ENCODE measurements around the gene ZC3H12C.

ZC3H12C gene

DNA sequence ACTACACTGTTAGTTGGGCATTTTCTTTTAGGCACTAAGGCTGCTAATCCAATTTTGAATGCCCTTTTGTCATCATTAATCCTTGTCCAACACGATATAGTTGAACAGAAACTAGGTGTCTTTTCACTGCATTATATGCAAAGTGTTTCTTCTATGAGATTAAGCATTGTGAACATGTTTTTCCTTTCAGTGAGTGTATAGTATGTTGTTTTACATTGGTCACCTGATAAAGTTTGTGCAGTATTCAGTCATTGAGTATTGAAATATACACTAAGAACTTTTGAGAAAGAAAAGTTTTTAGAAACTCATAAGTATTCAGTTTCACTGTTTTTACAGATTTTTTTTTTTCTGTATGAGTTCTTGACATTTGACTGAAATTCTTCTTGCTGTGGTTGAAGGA, 59.0 kb downstream of the ZC3H12C start:
- no peak for DNase-seq (ENCODE audit: low spot score)

- no peak for DNase-seq (ENCODE audit: low spot score)
Observed at GRCh38 chr11:110153474-110153873, 60.3 kb downstream of the ZC3H12C start.

GRCh38 chr11:110156503-110156902, 63.3 kb downstream of the ZC3H12C start:
- no peak for DNase-seq (ENCODE audit: low spot score)

GRCh38 chr11:110158317-110159200, 65.4 kb downstream of the ZC3H12C start:
- no peak for DNase-seq (ENCODE audit: low spot score)

DNA sequence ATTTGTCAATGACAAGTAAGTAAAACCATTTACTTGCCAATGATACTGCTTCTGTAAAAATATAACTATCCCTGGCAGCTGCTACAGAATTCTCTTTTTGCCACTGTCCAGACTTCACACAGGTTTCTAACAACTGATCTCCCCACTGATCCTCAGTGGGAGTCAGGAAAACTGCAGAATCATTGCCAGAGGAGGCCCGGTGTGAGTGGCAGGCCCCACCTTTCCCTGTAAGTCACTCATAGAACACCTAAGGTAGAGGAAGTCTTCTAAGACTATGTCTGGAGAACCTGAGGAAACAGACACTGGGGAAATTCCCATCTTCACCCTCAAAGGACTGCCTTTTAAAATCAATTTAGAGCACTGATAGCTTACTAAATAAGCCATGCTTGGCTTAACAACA, 66.3 kb downstream of the ZC3H12C start:
- DNase-seq (ENCODE audit: low spot score): no peak

DNA sequence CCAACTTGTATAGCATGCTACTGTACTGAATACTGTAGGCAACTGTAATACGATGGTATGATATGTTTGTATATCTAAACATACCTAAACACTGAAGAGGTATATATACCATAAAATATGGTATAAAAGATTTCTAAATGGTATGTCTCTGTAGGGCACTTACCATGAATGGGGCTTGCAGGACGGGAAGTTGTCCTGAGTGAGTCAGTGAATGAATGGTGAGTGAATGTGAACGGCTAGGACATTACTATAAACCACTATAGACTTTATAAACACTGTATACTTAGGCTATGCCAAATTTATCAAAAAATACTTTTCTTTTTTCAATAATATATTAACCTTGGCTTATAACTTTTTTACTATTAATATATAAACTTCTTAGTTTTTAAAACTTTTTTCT, 66.8 kb downstream of the ZC3H12C start:
- DNase-seq (ENCODE audit: low spot score): no peak

- DNase-seq (ENCODE audit: low spot score): no peak
Observed at GRCh38 chr11:110160437-110160836, 67.2 kb downstream of the ZC3H12C start.

GRCh38 chr11:110161061-110161460, 67.9 kb downstream of the ZC3H12C start:
- DNase-seq (ENCODE audit: low spot score): no peak

DNA sequence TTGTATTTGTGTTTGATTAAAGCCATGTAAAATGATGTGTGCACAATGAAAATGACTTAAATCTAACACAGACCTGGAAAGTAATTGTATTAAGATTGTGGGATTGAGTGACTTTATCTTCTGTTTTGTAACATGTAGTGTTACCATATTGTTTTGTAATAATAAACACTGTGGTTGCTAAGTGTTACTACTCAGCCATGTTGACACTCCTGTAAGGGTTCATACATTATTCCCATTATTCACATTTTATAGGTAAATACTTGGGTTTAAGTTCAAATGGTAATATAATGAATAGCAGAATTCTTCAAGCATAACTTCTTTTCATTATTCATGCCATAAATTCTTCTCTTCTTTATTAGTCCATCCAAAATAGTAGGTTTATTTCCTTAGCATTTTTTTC, 69.0 kb downstream of the ZC3H12C start:
- DNase-seq (ENCODE audit: low spot score): no peak

GRCh38 chr11:110165039-110165925, 72.1 kb downstream of the ZC3H12C start:
- DNase-seq (ENCODE audit: low spot score): no peak

DNA sequence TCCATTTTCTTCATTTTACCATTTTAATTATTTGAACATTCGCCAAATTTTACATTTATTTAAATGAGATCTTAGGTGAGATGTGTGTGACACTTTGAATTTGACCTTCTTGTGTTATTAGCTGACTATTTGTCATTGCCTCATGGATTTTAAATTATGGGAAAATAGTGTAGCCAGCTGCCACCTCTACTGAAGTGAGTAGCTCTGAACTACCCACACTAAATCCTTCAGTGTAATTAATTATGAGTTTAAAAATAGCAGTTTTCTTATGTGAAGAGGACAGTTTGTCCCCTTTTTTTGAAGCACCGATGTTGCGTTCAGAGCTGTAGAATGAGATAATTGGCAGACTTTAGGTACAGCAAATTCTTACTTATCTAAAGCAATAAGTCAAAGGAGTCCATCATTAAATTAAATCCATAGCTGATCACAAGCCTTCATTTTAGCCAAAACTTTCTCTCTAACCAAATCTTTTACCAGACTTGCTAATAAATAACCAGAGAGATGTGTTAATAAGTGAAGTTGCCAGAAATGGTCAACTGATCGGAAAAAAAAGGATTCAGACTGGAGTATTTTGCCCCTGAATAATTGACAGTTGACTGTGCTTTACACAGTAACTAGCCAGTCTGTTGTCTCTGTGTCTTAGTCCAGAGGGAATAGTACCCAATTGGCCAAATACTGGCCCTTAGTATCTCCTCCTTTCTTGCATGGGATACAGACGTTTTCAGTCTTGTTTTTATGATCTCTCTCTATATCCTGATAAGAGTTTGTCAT, 75.0 kb downstream of the ZC3H12C start:
- DNase-seq (ENCODE audit: low spot score): no peak

DNA sequence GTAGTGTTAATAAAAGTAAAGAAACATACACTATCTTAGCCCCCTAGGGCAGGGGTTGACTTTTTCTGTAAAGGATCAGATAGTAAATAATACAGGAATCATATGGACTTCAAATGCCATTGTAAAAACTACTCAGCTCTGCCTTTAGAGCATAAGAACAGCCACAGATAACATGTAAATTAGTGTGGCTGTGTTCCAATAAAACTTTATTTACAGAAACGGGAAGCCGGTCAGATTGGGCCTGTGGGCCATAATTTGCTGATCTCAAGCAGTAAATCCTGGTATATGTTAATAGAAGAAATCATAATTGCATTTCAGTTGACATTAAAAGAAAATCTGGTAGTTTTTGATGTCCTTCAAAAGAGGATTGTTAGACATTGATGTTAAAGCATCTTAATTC, 76.5 kb downstream of the ZC3H12C start:
- no peak for DNase-seq (ENCODE audit: low spot score)

DNA sequence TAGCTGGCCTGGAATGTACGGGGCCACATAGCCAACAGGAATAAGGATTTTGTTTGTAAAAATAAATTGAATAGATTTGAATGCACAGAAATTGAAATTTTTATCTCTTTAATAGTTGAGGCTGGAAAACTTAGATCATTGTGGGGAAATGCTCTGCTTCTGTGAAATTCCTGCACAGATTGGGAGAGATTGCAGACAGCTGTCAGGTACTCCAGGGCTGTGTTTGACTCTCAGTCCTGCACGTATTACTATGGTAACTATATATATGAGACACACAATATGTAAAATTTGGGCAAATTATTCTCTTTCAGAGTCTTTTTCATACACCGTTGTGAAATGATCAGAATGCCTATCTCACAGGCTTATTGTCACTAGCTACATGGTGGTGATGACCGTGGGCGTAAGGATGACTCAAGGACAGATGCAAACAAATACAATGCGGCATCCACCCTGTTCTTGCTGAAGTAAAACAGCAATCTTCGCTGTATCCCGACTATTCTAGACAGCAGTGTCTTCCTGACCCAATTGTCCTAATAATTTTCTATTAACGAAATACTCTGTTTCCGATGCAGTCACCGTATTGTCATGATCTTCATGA, 79.4 kb downstream of the ZC3H12C start:
- no peak for DNase-seq (ENCODE audit: low spot score)

DNA sequence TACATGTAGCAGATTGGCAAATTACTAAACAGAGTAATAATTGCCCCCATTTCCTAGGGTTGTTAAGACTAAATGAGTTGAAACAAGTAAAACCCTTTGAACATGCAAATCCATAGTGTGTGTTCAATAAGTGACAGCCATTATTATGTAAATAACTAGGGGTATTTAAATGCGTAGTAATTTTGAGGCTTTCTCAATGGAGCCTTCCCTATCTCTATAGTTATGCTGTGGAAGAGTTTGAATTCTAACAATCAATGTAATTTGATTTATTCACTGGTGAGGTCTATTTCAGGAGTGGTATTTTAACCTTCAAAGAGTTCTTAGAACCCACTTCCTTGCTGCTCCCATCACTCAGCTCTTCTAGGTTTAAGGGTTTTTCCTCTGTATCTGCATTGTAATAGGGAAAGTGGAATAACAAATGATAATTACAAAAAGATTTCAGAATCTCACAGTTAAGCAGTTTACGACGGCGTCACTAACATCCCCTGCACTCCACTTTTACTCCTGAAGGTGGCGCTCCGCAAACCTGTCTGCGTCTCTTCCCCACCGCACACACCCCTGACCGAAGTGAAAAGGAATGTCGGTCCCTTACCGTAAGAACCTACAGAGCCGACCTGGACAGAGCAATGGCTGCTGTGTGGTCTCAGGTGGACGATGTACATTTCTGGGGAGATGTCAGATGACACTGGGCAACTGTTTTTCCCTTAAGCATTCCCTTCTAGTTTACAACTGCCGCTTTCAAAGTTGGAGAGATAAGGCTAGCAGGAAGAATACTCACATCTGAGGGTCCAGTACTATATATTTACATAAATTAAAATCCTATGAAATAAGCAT, 80.8 kb downstream of the ZC3H12C start:
- DNase-seq (ENCODE audit: low spot score): peak; percentile 45

DNA sequence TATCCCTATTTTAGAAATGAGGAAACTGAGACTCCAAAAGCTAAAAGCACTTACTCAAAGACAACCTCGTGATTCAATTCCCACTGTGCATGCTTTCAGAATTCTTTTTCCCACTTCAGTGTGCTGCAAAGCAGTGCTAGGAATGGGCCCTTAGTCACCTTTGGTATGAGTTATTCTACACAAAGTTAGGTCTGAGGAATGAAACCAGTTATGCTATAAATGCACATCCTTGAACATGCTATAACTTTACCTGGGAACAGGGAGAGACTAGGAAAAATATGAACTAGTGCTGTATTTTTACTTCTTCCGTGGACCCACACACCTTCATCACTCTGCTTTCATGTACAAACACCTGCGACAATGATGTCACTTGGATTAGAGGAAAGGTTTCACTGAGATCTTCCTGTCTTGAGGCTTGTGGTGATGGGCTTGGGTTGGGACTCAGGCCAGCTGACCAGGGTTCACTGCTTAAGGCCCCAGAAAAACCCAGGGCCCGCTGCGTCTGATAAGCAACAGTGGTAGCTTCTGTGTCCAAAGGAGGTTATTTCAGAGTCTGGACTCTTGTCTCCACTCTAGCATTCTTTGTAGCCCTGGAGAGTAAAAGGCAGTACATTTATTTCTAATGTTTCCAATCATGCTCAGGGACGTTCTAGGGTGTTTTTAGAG, 81.6 kb downstream of the ZC3H12C start:
- DNase-seq (ENCODE audit: low spot score): no peak

- DNase-seq (ENCODE audit: low spot score): no peak
Observed at GRCh38 chr11:110176366-110177085, 83.3 kb downstream of the ZC3H12C start.

- no peak for DNase-seq (ENCODE audit: low spot score)
Observed at GRCh38 chr11:110177086-110177456, 83.9 kb downstream of the ZC3H12C start.

DNA sequence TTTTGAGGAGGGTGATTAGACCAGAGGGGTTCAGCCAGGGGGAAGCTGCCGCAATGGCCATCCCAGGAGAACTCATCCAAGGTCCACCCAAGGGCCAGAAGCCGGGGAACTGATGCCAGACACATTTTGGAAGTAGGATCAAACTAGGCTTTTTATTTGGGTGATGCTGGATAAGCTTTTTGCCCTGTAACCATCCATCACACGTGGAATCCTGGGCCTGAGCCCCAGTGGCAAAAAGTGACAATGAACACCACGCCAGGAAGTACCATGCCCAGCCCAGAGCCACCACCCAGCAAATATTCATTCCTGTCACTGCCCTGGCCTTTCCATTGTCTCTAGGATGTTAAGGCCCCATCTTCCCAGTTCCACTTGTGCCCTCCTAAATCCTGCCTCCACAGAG, 85.9 kb downstream of the ZC3H12C start:
- DNase-seq (ENCODE audit: low spot score): no peak

GRCh38 chr11:110182886-110183285, 89.7 kb downstream of the ZC3H12C start:
- no peak for DNase-seq (ENCODE audit: low spot score)

- DNase-seq (ENCODE audit: low spot score): no peak
Observed at GRCh38 chr11:110184456-110184855, 91.3 kb downstream of the ZC3H12C start.

All from CD4-positive, alpha-beta T cell treated with Interleukin-6 at 100 ng/mL for 8 hours (primary cell).